Measurements from ENCODE around the gene PLXNA3.

DNA sequence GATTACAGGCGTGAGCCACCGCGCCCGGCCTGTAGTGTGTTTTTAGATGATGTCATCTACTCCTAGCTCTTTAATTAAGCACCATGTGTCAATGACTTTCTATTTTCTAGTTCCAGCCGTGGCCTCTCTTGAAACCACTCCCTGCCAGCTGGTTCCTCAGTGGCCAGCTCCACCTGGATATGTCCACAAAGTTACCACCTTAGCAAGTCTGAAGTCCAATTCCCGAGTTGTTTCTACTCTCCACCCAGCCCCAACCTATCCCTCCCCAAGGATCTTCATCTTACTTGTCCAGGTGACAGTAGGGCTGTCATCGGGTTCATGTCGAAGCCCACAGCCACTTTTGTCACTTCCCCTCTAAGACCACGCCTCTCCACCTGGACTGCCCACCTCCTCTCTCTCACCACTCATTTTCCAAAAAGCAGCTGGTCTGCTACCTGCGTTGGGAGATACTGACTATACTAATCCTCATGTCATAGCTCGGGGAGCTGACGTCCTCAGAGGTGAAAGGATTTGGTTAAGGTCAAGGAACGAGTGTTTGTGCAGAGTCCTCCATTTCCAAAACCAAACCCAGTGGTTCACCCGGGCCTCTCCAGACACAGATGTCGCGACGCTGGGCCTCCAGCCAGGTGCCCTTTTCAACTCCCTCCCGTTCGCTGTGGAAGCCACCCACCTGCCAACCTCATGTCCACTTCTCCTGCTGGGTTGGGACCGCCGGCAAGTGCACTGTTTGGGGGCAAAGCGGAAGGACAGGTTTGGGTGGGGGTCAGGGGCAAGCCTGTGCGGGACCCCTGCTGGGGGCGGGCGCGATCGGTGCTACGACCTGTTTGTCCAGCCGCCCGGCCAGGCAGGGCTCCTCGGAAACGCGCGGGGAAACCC, 57.2 kb downstream of the PLXNA3 start:
- TF ChIP-seq JUND (IDR thresholded peaks at IDR 0.05): no peak
- no peak for TF ChIP-seq RAD21 (IDR thresholded peaks at IDR 0.05; ENCODE audit: low read depth)
- TF ChIP-seq, protein P1, sequence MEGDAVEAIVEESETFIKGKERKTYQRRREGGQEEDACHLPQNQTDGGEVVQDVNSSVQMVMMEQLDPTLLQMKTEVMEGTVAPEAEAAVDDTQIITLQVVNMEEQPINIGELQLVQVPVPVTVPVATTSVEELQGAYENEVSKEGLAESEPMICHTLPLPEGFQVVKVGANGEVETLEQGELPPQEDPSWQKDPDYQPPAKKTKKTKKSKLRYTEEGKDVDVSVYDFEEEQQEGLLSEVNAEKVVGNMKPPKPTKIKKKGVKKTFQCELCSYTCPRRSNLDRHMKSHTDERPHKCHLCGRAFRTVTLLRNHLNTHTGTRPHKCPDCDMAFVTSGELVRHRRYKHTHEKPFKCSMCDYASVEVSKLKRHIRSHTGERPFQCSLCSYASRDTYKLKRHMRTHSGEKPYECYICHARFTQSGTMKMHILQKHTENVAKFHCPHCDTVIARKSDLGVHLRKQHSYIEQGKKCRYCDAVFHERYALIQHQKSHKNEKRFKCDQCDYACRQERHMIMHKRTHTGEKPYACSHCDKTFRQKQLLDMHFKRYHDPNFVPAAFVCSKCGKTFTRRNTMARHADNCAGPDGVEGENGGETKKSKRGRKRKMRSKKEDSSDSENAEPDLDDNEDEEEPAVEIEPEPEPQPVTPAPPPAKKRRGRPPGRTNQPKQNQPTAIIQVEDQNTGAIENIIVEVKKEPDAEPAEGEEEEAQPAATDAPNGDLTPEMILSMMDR (IDR thresholded peaks at IDR 0.05 in 2 of 3, conservative IDR thresholded peaks at IDR 0.05 in 1 of 3; ENCODE audit: borderline replicate concordance in 1 of 3, insufficient read depth in 1 of 3, low read depth in 2 of 3, low read length in 2 of 3): no peak
- no peak for TF ChIP-seq POLR2AphosphoS5 (IDR thresholded peaks at IDR 0.05; ENCODE audit: low read depth, low read length)
- TF ChIP-seq POLR2A (IDR thresholded peaks at IDR 0.05; ENCODE audit: borderline replicate concordance, extremely low read depth, insufficient read depth, insufficient read length): no peak
- TF ChIP-seq ZFX (IDR thresholded peaks at IDR 0.05): no peak
- no peak for TF ChIP-seq EZH2 (IDR thresholded peaks at IDR 0.05)
- TF ChIP-seq CBX3 (IDR thresholded peaks at IDR 0.05; ENCODE audit: low read depth): no peak
- TF ChIP-seq, protein P2, sequence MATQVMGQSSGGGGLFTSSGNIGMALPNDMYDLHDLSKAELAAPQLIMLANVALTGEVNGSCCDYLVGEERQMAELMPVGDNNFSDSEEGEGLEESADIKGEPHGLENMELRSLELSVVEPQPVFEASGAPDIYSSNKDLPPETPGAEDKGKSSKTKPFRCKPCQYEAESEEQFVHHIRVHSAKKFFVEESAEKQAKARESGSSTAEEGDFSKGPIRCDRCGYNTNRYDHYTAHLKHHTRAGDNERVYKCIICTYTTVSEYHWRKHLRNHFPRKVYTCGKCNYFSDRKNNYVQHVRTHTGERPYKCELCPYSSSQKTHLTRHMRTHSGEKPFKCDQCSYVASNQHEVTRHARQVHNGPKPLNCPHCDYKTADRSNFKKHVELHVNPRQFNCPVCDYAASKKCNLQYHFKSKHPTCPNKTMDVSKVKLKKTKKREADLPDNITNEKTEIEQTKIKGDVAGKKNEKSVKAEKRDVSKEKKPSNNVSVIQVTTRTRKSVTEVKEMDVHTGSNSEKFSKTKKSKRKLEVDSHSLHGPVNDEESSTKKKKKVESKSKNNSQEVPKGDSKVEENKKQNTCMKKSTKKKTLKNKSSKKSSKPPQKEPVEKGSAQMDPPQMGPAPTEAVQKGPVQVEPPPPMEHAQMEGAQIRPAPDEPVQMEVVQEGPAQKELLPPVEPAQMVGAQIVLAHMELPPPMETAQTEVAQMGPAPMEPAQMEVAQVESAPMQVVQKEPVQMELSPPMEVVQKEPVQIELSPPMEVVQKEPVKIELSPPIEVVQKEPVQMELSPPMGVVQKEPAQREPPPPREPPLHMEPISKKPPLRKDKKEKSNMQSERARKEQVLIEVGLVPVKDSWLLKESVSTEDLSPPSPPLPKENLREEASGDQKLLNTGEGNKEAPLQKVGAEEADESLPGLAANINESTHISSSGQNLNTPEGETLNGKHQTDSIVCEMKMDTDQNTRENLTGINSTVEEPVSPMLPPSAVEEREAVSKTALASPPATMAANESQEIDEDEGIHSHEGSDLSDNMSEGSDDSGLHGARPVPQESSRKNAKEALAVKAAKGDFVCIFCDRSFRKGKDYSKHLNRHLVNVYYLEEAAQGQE (IDR thresholded peaks at IDR 0.05; ENCODE audit: low read depth): no peak
- TF ChIP-seq SRF (IDR thresholded peaks at IDR 0.05; ENCODE audit: low read depth): no peak
